GOT3 (cell line): ENCODE results near the gene RELT.

Source experiments
- DNase-seq: peaks from one replicate; lab custom pipeline; 2025; ENCODE audit warnings: mixed read lengths; lab: John Stamatoyannopoulos, UW

RELT gene

GRCh38 chr11:73404506-73405145 lies 28.4 kb downstream of the RELT start:
- no peak for DNase-seq

GRCh38 chr11:73405146-73405510 lies 28.9 kb downstream of the RELT start:
- DNase-seq, result no peak

GRCh38 chr11:73406131-73406530 lies 29.9 kb downstream of the RELT start:
- no peak for DNase-seq

GRCh38 chr11:73406619-73407018 lies 30.4 kb downstream of the RELT start:
- no peak for DNase-seq

- DNase-seq, result no peak
Observed at GRCh38 chr11:73409431-73409830, 33.2 kb downstream of the RELT start.

GRCh38 chr11:73410627-73411026 lies 34.4 kb downstream of the RELT start:
- DNase-seq, result no peak

- DNase-seq, result no peak
Observed at GRCh38 chr11:73411031-73411430, 34.8 kb downstream of the RELT start.

GRCh38 chr11:73412308-73412707 lies 36.1 kb downstream of the RELT start:
- DNase-seq, result no peak

GRCh38 chr11:73413256-73413655 lies 37.1 kb downstream of the RELT start:
- no peak for DNase-seq

- no peak for DNase-seq
Observed at GRCh38 chr11:73414977-73415651, 38.9 kb downstream of the RELT start.

- no peak for DNase-seq
Observed at GRCh38 chr11:73415854-73416615, 39.8 kb downstream of the RELT start.

- no peak for DNase-seq
Observed at GRCh38 chr11:73416786-73417185, 40.6 kb downstream of the RELT start.

- no peak for DNase-seq
Observed at GRCh38 chr11:73420136-73420535, 43.9 kb downstream of the RELT start.

GRCh38 chr11:73422886-73423285 lies 46.7 kb downstream of the RELT start:
- no peak for DNase-seq

GRCh38 chr11:73423506-73423905 lies 47.3 kb downstream of the RELT start:
- no peak for DNase-seq

- DNase-seq, result no peak
Observed at GRCh38 chr11:73425108-73425507, 48.9 kb downstream of the RELT start.

- DNase-seq, result no peak
Observed at GRCh38 chr11:73426219-73426850, 50.1 kb downstream of the RELT start.

GRCh38 chr11:73428227-73428626 lies 52.0 kb downstream of the RELT start:
- no peak for DNase-seq

- no peak for DNase-seq
Observed at GRCh38 chr11:73428699-73429098, 52.5 kb downstream of the RELT start.

- no peak for DNase-seq
Observed at GRCh38 chr11:73429121-73429750, 53.0 kb downstream of the RELT start.

GRCh38 chr11:73430326-73430725 lies 54.1 kb downstream of the RELT start:
- no peak for DNase-seq

- no peak for DNase-seq
Observed at GRCh38 chr11:73431396-73431795, 55.2 kb downstream of the RELT start.
